ENCODE results near the gene RPP38.

RPP38 gene

GRCh38 chr10:15147594-15148392 is 50.6 kb downstream of the RPP38 start:
- no peak overlapping the region for H3K4me3 ChIP-seq (ENCODE audit: low read length)
- no peak for DNase-seq (ENCODE audit: low read depth)
- TF ChIP-seq CTCF (IDR thresholded peaks at IDR 0.05; ENCODE audit: insufficient read depth, low read depth, low read length, missing control alignments): no peak

- DNase-seq (ENCODE audit: low read depth): no peak
- TF ChIP-seq CTCF (IDR thresholded peaks at IDR 0.05; ENCODE audit: insufficient read depth, low read depth, low read length, missing control alignments): no peak
Measured at GRCh38 chr10:15149042-15149771, 52.1 kb downstream of the RPP38 start.

GRCh38 chr10:15150563-15150962 is 53.4 kb downstream of the RPP38 start:
- no peak for DNase-seq (ENCODE audit: low read depth)
- no peak overlapping the region for H3K4me3 ChIP-seq (ENCODE audit: low read length)
- no peak for TF ChIP-seq CTCF (IDR thresholded peaks at IDR 0.05; ENCODE audit: insufficient read depth, low read depth, low read length, missing control alignments)

More at GRCh38 chr10:15149042-15149771, 52.1 kb downstream of the RPP38 start:
- no peak overlapping the region for H3K4me3 ChIP-seq (ENCODE audit: low read length)

GRCh38 chr10:15152556-15152955 is 55.4 kb downstream of the RPP38 start:
- H3K4me3 ChIP-seq (ENCODE audit: low read length): no peak overlapping the region
- no peak for DNase-seq (ENCODE audit: low read depth)
- TF ChIP-seq CTCF (IDR thresholded peaks at IDR 0.05; ENCODE audit: insufficient read depth, low read depth, low read length, missing control alignments): no peak

Measured in epithelial cell of esophagus (primary cell).